ENCODE data around the gene TBC1D16. TPM values are rescaled to one million over a fixed set of nuclear protein-coding genes. Genes with fewer than 3 reads are reported as not detected.

The TBC1D16 gene
- total and polyA plus RNA-seq, 12 donors = 4.8 to 23.3 (median 17.0) TPM

- no peaks in the 10 kb centered on the region for H3K36me3 ChIP-seq
- H3K9me3 ChIP-seq = no peaks in the 10 kb centered on the region
- intact Hi-C loops (cut with DNase I) = no loop called here
- H3K27ac ChIP-seq = no peak overlapping the region
- peaks cover 2 to 54% (median 20%) of the 10 kb centered on the region in 9 donors for H3K4me1 ChIP-seq
- WGBS, 2 donors = 96 to 97% methylated on average over 9 of the region's 9 CpGs
- H3K4me3 ChIP-seq = no peak overlapping the region
- no peak for DNase-seq
- peaks cover 0 to 31% (median 0%) of the 10 kb centered on the region in 7 donors for H3K27me3 ChIP-seq
- no peak for TF ChIP-seq CTCF (IDR thresholded peaks at IDR 0.05)
- no peak for ATAC-seq
These were observed 3.0 kb downstream of the TBC1D16 start for GRCh38 chr17:80032614-80033171.

- DNase-seq = no peak
- Histone ChIP-seq H3K36me3 (no peaks in the 10 kb centered on the region), H3K27ac (no peak overlapping the region), H3K4me1 (peaks cover under 1 to 53% (median 17%) of the 10 kb centered on the region in 9 donors), H3K9me3 (no peaks in the 10 kb centered on the region), H3K27me3 (peaks cover 0 to 26% (median 0%) of the 10 kb centered on the region in 7 donors), H3K4me3 (no peak overlapping the region)
- ATAC-seq = no peak
- no peak for TF ChIP-seq CTCF (IDR thresholded peaks at IDR 0.05)
- intact Hi-C loops (cut with DNase I) = no loop called here
- 91 to 94% methylated on average over 12 of the region's 12 CpGs for WGBS, 2 donors
These were observed 3.8 kb downstream of the TBC1D16 start for GRCh38 chr17:80031691-80032430.

- peak overlapping the region in 1 of 10 donors; percentile 29 for H3K27ac ChIP-seq
- 91 to 96% methylated on average over 25 of the region's 25 CpGs for WGBS, 2 donors
- intact Hi-C loops (cut with DNase I) = no loop called here
These were observed 4.8 kb downstream of the TBC1D16 start for GRCh38 chr17:80030730-80031410.

More at GRCh38 chr17:80030730-80031410, 4.8 kb downstream of the TBC1D16 start:
- Histone ChIP-seq H3K9me3 (no peaks in the 10 kb centered on the region), H3K27me3 (peaks cover 0 to 17% (median 0%) of the 10 kb centered on the region in 7 donors), H3K4me3 (no peak overlapping the region), H3K36me3 (no peaks in the 10 kb centered on the region), H3K4me1 (peaks cover 0 to 49% (median 16%) of the 10 kb centered on the region in 9 donors)
- no peak for DNase-seq
- no peak for TF ChIP-seq CTCF (IDR thresholded peaks at IDR 0.05)
- ATAC-seq = no peak
